CMK (cell line): ENCODE results near the gene INPP5K.

Experiments
- DNase-seq: peaks from one replicate; pipeline ENCODE4 v3.0.0-alpha.2; 2010; ENCODE audit warnings: low read depth

The INPP5K gene

DNA sequence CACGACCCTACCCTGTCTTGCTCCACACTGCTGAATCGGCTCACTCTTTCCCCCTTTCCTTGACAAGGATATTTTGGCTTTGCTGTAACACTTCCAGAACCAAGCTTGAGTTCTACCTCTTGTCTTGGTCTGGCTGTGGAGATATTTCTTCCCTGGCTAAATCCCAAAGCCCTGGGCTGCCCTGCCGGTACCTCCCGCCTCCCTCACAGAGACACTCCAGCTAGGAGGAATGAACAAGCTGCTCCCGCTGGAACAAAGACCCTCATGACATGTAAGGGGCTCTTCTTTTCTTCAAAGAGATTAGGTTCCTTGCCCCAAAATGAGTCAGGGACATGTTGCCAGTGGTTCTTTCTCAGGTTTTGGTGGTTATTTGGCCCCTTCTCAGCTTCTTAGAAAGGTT is 10.8 kb downstream of the INPP5K start:
- DNase-seq: no peak

DNA sequence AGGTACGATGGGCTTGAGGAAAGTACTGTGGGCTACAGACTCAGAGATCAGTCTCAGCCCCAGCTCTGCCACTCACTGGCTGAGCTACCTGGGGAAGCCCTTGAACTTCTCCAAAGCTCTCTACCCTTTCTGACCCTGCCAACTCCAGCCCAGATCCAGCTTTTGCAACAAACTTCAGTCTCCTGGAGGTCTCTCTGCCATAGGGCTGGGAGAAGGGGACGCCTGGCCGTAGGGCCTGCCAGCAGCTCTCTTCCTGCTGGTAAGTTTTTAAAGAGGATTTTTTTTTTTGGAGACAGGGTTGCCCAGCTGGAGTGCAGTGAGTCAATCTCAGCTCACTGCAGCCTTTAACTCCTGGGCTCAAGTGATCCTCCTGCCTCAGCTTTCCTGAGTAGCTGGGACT is 11.5 kb downstream of the INPP5K start:
- DNase-seq: no peak

DNA sequence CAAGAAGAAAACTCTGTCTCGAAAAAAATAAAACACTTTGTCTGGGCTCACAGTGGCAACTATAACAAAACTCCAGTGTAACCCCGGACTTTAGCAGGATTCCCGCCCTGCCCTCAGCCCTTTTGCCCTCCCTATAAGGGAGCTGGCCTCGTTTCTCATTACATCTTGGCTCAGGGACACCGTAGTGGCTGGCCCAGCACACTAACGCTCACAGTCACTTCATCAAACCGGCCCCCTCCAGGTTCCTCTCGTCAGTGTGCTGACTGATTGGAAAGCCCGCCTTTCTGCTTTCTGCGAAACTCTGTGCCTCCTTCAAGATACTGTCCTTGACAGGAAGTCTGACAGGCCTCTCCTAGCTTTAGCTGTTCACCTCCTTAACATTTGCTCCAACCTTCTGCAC is 12.7 kb downstream of the INPP5K start:
- no peak for DNase-seq

DNA sequence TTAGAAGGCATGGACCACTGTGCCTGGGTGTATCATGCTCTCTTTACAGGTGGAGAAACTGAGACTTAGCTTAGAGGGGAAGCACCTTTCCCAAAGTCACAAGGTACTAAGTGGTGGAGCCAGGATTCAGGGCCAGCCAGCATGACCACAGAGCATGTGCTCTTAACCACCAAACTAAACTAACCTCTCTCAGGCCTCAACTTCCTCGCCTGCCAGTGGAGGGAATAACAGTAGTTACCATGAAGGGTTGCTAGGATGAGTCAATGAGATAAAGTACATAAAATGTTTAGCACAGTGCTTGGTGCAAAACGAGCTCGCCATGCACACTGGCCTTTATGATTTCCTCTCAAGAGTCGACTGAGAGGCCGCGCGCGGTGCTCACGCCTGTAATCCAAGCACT is 17.5 kb downstream of the INPP5K start:
- no peak for DNase-seq

GRCh38 chr17:1498233-1498632 is 18.2 kb downstream of the INPP5K start:
- DNase-seq: no peak

DNA sequence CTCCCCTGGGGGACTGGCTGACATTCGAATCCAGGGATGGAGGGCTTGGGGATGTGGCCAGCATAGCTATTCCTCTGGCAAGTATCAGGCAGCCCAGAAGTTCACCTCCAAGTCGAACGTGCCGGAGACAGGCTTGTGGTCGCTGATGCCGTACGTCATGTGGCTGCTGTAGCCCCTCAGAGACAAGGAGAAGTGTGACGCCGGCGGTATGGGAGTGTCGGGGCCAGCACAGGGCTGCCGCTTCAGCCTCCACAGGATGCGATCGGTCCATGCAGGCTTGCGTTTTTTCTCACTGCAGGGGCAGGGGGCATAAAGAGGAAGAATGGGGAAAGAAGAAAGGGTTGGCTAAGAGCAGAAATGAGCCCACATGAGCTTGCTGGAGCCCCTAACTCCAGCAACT is 18.6 kb downstream of the INPP5K start:
- DNase-seq: no peak

DNA sequence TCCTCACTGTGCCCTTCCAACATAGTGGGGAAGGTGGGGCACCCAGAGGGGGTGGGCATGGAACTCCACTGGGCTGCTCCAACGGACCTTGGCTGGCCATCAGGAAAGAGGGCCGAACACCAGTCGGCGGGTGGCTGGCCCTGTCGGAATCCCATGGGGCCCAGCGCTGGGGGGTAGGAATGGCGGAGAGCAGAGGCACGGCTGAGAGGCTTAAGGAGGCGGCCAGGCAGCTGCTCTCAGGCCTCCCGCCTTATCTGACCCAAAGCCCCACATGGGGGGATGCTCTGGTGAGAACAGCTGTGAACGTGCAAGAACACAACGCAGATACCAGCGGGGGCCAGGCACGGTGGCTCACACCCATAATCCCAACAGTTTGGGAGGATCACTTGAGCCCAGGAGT is 19.5 kb downstream of the INPP5K start:
- no peak for DNase-seq

- DNase-seq: no peak
Observed at GRCh38 chr17:1495265-1495989, 21.0 kb downstream of the INPP5K start.

DNA sequence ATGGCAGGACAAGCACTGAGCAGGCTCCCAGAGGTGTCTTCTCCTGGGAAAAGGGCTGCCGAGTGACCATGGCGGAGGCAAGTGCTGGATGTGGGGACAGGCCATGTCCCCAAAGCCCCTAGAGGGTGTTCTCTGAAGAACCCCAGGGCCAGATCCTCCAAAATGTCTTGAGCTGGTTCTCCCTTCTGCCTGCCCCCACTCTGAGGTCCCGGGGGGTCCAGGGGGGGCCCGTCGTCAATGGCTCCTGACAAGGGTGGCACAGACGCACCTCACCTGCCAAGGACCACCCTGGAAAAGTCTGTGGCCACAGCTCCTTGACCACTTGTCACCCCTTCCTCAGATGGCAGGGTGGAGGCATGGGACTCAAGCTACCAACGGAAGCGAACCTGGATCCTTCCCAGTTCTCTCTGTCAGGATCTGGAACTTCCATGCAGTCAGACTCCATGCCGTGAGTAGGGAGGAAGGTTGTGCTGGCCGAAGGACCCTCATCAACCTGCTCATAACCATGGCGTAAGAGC is 21.6 kb downstream of the INPP5K start:
- DNase-seq: no peak

DNA sequence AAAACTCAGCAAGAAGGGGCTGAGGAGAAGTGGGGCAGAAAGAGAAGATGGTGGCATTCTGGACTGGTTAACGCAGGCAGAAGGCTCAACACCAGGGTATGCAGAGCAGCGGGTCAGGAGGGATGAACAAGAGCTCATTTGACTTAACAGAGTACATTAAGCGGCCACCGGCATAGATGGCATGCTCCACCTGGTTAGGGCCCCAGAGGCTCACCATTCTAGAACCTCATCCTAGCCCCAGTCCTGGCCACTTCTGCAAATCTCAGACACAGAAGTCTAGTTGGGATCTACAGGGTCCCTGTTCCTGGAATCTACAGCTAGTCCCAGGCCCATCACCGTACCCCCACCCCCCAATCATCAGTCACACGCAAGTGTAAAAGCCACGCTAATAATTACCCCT is 22.2 kb downstream of the INPP5K start:
- no peak for DNase-seq

- no peak for DNase-seq
Observed at GRCh38 chr17:1493291-1493980, 23.0 kb downstream of the INPP5K start.

DNA sequence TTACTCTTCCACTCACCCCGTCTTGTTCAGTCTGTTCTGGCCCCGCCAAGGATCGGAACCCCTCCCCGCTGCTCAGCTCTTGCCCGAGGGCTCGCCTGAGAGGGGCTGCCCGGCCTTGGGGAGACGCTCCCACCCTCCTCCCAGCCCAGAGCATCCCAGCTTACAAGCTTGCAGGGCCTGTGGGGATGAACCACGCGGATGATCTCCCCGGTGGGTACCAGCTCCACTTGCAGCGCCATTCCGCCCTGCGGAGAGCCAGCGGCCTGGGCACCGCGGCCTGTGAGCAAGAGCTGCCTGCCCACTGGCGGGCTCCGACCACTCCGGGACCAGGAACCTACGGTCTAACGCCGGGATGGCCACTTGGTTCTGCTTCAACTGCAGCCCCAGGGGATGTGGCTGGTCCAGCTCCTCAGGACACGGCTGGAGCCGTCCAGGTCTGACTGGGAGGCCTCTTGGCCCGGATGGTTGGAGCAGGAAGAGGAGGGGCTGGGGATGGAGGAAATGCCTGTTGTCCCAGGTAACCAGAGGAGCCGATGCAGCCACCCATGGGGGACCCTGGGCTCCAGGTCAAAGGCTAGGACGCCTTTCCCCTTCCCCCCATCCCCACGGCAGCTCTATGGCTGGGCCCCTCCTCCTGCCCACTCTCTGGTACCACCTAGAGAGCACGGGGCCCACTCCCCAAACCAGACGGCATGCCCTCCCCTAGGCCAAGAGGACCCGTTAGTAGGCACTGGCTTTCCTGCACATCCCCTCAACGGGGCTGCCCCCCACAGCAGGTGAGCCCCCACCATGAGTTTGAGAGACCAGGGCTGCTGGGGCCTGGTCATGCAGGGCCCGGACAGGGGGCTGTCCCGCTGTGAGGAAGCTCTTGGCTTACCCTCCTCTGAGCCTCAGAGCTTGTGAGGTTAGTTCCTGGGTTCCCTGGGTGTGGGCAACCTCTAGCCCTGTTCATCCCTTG is 23.9 kb downstream of the INPP5K start, which contains the start of gene MYO1C:
Gene MYO1C, minus strand, starts transcription at position 438 of the 958 bp plus-strand sequence. Its CDS starts 199 bp downstream, at position 239.
- no peak for DNase-seq

- no peak for DNase-seq
Observed at GRCh38 chr17:1491443-1492248, 24.8 kb downstream of the INPP5K start.

- no peak for DNase-seq
Observed at GRCh38 chr17:1490643-1491442, 25.6 kb downstream of the INPP5K start.

DNA sequence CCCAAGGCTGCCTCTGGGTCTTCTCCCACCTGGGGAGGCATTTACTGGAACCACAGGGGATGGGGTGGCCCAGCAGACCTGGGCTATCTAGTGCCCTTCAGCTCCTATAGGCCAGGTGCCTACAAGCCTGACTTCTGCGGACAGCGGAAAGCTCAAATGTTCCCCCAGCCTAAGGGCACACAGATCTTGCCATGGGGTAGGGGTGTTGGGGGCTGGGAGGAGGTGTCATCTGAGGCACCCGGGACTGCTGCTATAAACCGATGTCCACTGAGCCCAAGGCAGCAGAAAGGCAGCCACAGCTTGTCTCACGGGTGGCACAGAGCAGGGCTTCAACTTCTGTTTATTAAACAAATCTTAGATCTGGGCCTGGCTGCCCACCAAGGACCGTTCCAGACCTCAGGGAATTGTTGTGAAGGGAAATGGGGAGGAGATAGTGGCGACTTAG is 27.6 kb downstream of the INPP5K start:
- no peak for DNase-seq

GRCh38 chr17:1487939-1488825 is 28.2 kb downstream of the INPP5K start:
- peak; percentile 51 for DNase-seq

GRCh38 chr17:1486802-1487695 is 29.4 kb downstream of the INPP5K start:
- no peak for DNase-seq
